SU-DHL-6 (cell line): ENCODE measurements around the gene SPEF1.

Experiments used
- H2AFZ ChIP-seq: fragments of 200-600 bp; sonication (generic); 2 replicates; pipeline ENCODE4 v1.6.1; 2014; ENCODE audit warnings: low read depth, mild to moderate bottlenecking, moderate library complexity, mixed read lengths, antibody characterized with exemption, low read length; ENCODE audit not compliant: severe bottlenecking
- H3F3A ChIP-seq: fragments of 200-600 bp; shearing (Covaris generic); 2 replicates; pipeline ENCODE4 v1.6.0; 2016; ENCODE audit warnings: antibody characterized with exemption, mild to moderate bottlenecking; ENCODE audit not compliant: insufficient read depth
- H3K27ac ChIP-seq: fragments of 200-600 bp; sonication (generic); 2 replicates; pipeline ENCODE4 v1.5.1; 2016; ENCODE audit warnings: low read depth, mild to moderate bottlenecking, low read length, moderate library complexity, mixed read lengths
- H3K27me3 ChIP-seq: fragments of 200-600 bp; sonication (generic), shearing (Covaris generic); 2 replicates; pipeline ENCODE4 v1.6.0; 2014; ENCODE audit warnings: mild to moderate bottlenecking, low read length
- H3K36me3 ChIP-seq: fragments of 200-600 bp; sonication (generic); 2 replicates; pipeline ENCODE4 v1.6.1; 2014; ENCODE audit warnings: mild to moderate bottlenecking, low read length, mixed read lengths
- H3K4me2 ChIP-seq: fragments of 300-600, 200-600 bp; shearing (Covaris generic), sonication (generic); 2 replicates; pipeline ENCODE4 v1.6.0; 2014; ENCODE audit warnings: low read length, low read depth, mild to moderate bottlenecking; ENCODE audit not compliant: poor library complexity, severe bottlenecking
- H3K4me3 ChIP-seq: fragments of 200-600 bp; sonication (generic); 2 replicates; pipeline ENCODE4 v1.5.1; 2014; ENCODE audit warnings: antibody characterized with exemption, low read length, mild to moderate bottlenecking, mixed read lengths; ENCODE audit not compliant: insufficient read depth, poor library complexity, severe bottlenecking
- H3K79me2 ChIP-seq: fragments of 200-600 bp; sonication (generic); 2 replicates; pipeline ENCODE4 v1.6.1; 2014; ENCODE audit warnings: mild to moderate bottlenecking, low read length, moderate library complexity; ENCODE audit not compliant: insufficient read depth
- H3K9ac ChIP-seq: fragments of 200-600 bp; sonication (generic); 2 replicates; pipeline ENCODE4 v1.7.0; 2014; ENCODE audit warnings: mild to moderate bottlenecking, low read length
- H3K9me2 ChIP-seq: fragments of 200-600 bp; sonication (generic); replicated peaks from 2 replicates; pipeline ENCODE4 v1.6.1; 2014; ENCODE audit warnings: low read length; ENCODE audit not compliant: insufficient read depth
- H3K9me3 ChIP-seq: fragments of 200-600 bp; sonication (generic); 2 replicates; pipeline ENCODE4 v1.6.1; 2014; ENCODE audit warnings: low read length, mixed read lengths; ENCODE audit not compliant: insufficient read depth
- H4K20me1 ChIP-seq: fragments of 200-600 bp; sonication (generic); 2 replicates; pipeline ENCODE4 v1.6.1; 2014; ENCODE audit warnings: low read depth, mild to moderate bottlenecking, antibody characterized with exemption, low read length, moderate library complexity, mixed read lengths
- EZH2phosphoT487 ChIP-seq: fragments of 200-600 bp; sonication (generic), shearing (Covaris generic); conservative IDR thresholded peaks from 2 replicates; pipeline ENCODE4 v1.6.1; 2018; ENCODE audit warnings: mild to moderate bottlenecking, antibody characterized with exemption, low read length, moderate library complexity, mixed read lengths
- TF ChIP-seq, protein P1 (sequence below): fragments of 200-600 bp; sonication (generic); IDR thresholded peaks from one replicate; pipeline ENCODE4 v1.5.1; 2017; ENCODE audit warnings: antibody characterized with exemption, mild to moderate bottlenecking, low read length, moderate library complexity; ENCODE audit not compliant: insufficient read depth, poor library complexity, severe bottlenecking

Gene SPEF1

DNA sequence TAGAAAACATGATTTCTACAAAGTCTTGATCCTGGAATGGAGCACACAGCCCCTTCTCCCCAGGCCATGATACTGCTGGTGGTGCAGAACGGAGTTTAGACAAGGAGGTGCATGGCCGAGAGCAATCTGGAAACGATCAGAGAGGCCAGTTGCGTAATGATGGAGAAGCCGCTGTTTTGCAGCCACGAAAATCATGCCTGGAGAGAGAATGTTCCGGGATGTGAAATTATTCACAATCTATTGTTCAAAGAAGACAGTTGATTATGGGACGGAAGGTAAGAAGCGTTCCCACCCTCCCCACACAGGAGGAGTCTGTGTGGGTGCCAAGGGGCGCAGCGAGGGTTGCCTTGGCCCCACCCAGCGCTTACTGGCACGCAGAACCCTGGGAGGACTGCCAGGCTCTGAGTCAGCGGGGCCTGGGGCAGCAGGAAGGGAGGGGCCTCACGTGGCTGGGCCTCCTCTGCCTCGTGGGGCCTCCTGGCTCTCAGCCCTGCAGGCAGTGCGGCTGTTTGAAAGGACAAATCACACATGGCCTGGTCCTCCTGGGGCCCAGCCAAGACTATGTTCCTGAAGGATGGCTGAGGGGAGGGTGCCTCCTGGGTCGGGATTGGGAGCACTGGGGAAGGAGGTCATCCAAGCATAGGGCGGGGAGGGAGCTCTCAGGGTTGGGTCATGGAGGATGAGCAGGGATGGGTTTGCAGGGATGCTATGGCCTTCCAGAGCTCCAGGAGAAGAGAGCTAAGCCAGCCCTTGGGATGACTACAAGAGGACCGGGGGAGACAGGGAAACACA, 30.4 kb upstream of the SPEF1 start:
- Histone ChIP-seq H3K9me2 (no peaks in the 10 kb centered on the region), H3K79me2 (no peaks in the 10 kb centered on the region), H4K20me1 (no peaks in the 10 kb centered on the region), H3K4me2 (no peak overlapping the region), H3K9ac (no peak overlapping the region), H3K4me3 (no peak overlapping the region), H3F3A (peaks cover 7% of the 10 kb centered on the region; the same call in 1 of the 2 replicates), H3K27me3 (no peaks in the 10 kb centered on the region), H3K27ac (no peak overlapping the region), H2AFZ (no peak overlapping the region), H3K36me3 (no peaks in the 10 kb centered on the region), H3K9me3 (no peaks in the 10 kb centered on the region)
- TF ChIP-seq, protein P1, sequence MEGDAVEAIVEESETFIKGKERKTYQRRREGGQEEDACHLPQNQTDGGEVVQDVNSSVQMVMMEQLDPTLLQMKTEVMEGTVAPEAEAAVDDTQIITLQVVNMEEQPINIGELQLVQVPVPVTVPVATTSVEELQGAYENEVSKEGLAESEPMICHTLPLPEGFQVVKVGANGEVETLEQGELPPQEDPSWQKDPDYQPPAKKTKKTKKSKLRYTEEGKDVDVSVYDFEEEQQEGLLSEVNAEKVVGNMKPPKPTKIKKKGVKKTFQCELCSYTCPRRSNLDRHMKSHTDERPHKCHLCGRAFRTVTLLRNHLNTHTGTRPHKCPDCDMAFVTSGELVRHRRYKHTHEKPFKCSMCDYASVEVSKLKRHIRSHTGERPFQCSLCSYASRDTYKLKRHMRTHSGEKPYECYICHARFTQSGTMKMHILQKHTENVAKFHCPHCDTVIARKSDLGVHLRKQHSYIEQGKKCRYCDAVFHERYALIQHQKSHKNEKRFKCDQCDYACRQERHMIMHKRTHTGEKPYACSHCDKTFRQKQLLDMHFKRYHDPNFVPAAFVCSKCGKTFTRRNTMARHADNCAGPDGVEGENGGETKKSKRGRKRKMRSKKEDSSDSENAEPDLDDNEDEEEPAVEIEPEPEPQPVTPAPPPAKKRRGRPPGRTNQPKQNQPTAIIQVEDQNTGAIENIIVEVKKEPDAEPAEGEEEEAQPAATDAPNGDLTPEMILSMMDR: no peak
- no peak for TF ChIP-seq EZH2phosphoT487

DNA sequence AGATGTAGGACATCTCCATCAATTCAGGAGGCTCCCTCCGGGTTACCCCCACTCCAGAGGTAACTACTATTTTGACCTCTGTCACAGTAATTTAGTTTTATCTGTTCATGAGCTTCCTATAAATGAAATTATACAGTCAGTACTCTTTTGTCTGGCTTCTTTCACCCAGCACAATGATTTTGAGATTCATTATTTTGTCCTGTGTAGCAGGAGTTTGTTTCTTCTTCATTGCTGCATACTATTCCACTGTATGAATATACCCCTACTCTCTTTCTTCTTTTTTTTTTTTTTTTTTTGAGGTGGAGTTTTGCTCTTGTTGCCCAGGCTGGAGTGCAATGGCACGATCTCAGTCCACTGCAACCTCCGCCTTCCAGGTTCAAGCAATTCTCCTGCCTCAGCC, 27.3 kb upstream of the SPEF1 start:
- Histone ChIP-seq H3K4me2 (no peak overlapping the region), H3K27me3 (no peaks in the 10 kb centered on the region), H4K20me1 (no peaks in the 10 kb centered on the region), H3F3A (peaks cover 7% of the 10 kb centered on the region; the same call in 1 of the 2 replicates), H3K27ac (no peak overlapping the region), H3K9me3 (no peaks in the 10 kb centered on the region), H3K79me2 (no peaks in the 10 kb centered on the region), H3K4me3 (no peak overlapping the region), H3K36me3 (no peaks in the 10 kb centered on the region), H3K9me2 (no peaks in the 10 kb centered on the region), H2AFZ (no peak overlapping the region), H3K9ac (no peak overlapping the region)
- TF ChIP-seq, protein P1: no peak
- TF ChIP-seq EZH2phosphoT487: no peak

DNA sequence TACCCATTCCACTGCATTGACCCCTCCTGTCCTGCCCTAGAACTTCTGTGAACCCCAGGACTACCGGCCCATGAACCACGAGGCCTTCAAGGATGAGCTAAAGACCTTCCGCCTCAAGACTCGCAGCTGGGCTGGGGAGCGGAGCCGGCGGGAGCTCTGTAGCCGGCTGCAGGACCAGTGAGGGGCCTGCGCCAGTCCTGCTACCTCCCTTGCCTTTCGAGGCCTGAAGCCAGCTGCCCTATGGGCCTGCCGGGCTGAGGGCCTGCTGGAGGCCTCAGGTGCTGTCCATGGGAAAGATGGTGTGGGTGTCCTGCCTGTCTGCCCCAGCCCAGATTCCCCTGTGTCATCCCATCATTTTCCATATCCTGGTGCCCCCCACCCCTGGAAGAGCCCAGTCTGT, 23.5 kb upstream of the SPEF1 start:
- H3K9me3 ChIP-seq: no peaks in the 10 kb centered on the region
- H2AFZ ChIP-seq: no peak overlapping the region
- H3K4me2 ChIP-seq: no peak overlapping the region
- H3F3A ChIP-seq: peaks cover 7% of the 10 kb centered on the region; the same call in 1 of the 2 replicates
- H3K27ac ChIP-seq: no peak overlapping the region
- no peaks in the 10 kb centered on the region for H3K36me3 ChIP-seq
- H3K79me2 ChIP-seq: no peaks in the 10 kb centered on the region; the same call in 1 of the 2 replicates
- no peaks in the 10 kb centered on the region for H3K9me2 ChIP-seq
- no peak overlapping the region for H3K4me3 ChIP-seq
- TF ChIP-seq, protein P1: no peak
- no peak for TF ChIP-seq EZH2phosphoT487
- H3K27me3 ChIP-seq: no peaks in the 10 kb centered on the region
- no peak overlapping the region for H3K9ac ChIP-seq
- no peaks in the 10 kb centered on the region for H4K20me1 ChIP-seq
